Parathyroid adenoma (tissue), 2 donors: ENCODE results near the gene SINHCAF.
"Not testable (repeated sequence)": the region's sequence is repeated elsewhere in the genome, so short reads cannot be mapped to it uniquely, and the experiment has no call there.

Experiments
- H2AFZ ChIP-seq: fragments of 300-600 bp; sonication (generic); one replicate; pipeline ENCODE4 v1.7.0; 2017; ENCODE audit warnings: antibody characterized with exemption, mild to moderate bottlenecking
- H3K27ac ChIP-seq: fragments of 300-600 bp; sonication (generic); one replicate; pipeline ENCODE4 v1.7.0; 2017
- H3K27me3 ChIP-seq: fragments of 300-600 bp; sonication (generic); one replicate; pipeline ENCODE4 v1.7.0; 2017; ENCODE audit warnings: low read length; ENCODE audit not compliant: control insufficient read depth, insufficient read depth
- H3K36me3 ChIP-seq: fragments of 300-600 bp; sonication (generic); one replicate; pipeline ENCODE4 v1.7.0; 2017; ENCODE audit warnings: low read length; ENCODE audit not compliant: control insufficient read depth, insufficient read depth
- H3K4me1 ChIP-seq: fragments of 300-600 bp; sonication (generic); one replicate; pipeline ENCODE4 v1.7.0; 2017; ENCODE audit warnings: control low read depth
- H3K4me2 ChIP-seq: fragments of 300-600 bp; sonication (generic); one replicate; pipeline ENCODE4 v1.7.0; 2017; ENCODE audit warnings: low read length
- H3K4me3 ChIP-seq: fragments of 300-600 bp; sonication (generic); one replicate; pipeline ENCODE4 v1.7.0; 2017; ENCODE audit warnings: low read depth, low read length
- H3K79me2 ChIP-seq: fragments of 300-600 bp; sonication (generic); one replicate; pipeline ENCODE4 v1.7.0; 2017; ENCODE audit warnings: control low read depth
- H3K9ac ChIP-seq: fragments of 300-600 bp; sonication (generic); one replicate; pipeline ENCODE4 v1.7.0; 2017; ENCODE audit warnings: mild to moderate bottlenecking
- H3K9me3 ChIP-seq: fragments of 300-600 bp; sonication (generic); one replicate; pipeline ENCODE4 v1.7.0; 2017; ENCODE audit warnings: low read length; ENCODE audit not compliant: control insufficient read depth
- CTCF ChIP-seq: fragments of 300-600 bp; sonication (generic); IDR thresholded peaks from one replicate; pipeline ENCODE4 v1.7.0; 2017; ENCODE audit warnings: antibody characterized with exemption, mild to moderate bottlenecking
- donor health status: primary hyperparathyroidism.

The SINHCAF gene

GRCh38 chr12:31259136-31259886 lies 66.6 kb downstream of the SINHCAF start:
- no peak for TF ChIP-seq CTCF
- H3K4me3 ChIP-seq = no peak overlapping the region
- no peaks in the 10 kb centered on the region for H3K4me1 ChIP-seq
- no peaks in the 10 kb centered on the region for H3K36me3 ChIP-seq
- no peak overlapping the region for H2AFZ ChIP-seq
- no peak overlapping the region for H3K9ac ChIP-seq
- H3K9me3 ChIP-seq = no peaks in the 10 kb centered on the region
- no peak overlapping the region for H3K27ac ChIP-seq
- no peaks in the 10 kb centered on the region for H3K79me2 ChIP-seq
- no peaks in the 10 kb centered on the region for H3K27me3 ChIP-seq
- H3K4me2 ChIP-seq = no peak overlapping the region

GRCh38 chr12:31257784-31258183 lies 68.2 kb downstream of the SINHCAF start:
- Histone ChIP-seq H3K36me3 (no peaks in the 10 kb centered on the region), H2AFZ (no peak overlapping the region), H3K9ac (no peak overlapping the region), H3K4me1 (no peaks in the 10 kb centered on the region), H3K4me2 (no peak overlapping the region), H3K27ac (no peak overlapping the region), H3K9me3 (no peaks in the 10 kb centered on the region), H3K4me3 (no peak overlapping the region), H3K27me3 (no peaks in the 10 kb centered on the region), H3K79me2 (no peaks in the 10 kb centered on the region)
- no peak for TF ChIP-seq CTCF

- not testable (repeated sequence) for H3K4me3 ChIP-seq, H3K4me2 ChIP-seq, H2AFZ ChIP-seq, H3K27ac ChIP-seq, H3K9me3 ChIP-seq, H3K9ac ChIP-seq, H3K79me2 ChIP-seq, H3K4me1 ChIP-seq, H3K36me3 ChIP-seq, H3K27me3 ChIP-seq
Measured at GRCh38 chr12:31251707-31252611, 74.0 kb downstream of the SINHCAF start.

- Histone ChIP-seq H3K4me1 (no peaks in the 10 kb centered on the region), H3K9ac (no peak overlapping the region), H3K27ac (no peak overlapping the region), H2AFZ (no peak overlapping the region), H3K79me2 (no peaks in the 10 kb centered on the region), H3K4me2 (no peak overlapping the region), H3K9me3 (no peaks in the 10 kb centered on the region), H3K36me3 (no peaks in the 10 kb centered on the region), H3K4me3 (no peak overlapping the region), H3K27me3 (no peaks in the 10 kb centered on the region)
- TF ChIP-seq CTCF = no peak
Measured at GRCh38 chr12:31250179-31250578, 75.8 kb downstream of the SINHCAF start.

GRCh38 chr12:31249356-31249755 lies 76.6 kb downstream of the SINHCAF start:
- no peaks in the 10 kb centered on the region for H3K79me2 ChIP-seq
- H3K36me3 ChIP-seq = no peaks in the 10 kb centered on the region
- no peak overlapping the region for H3K27ac ChIP-seq
- H3K4me2 ChIP-seq = no peak overlapping the region
- H2AFZ ChIP-seq = no peak overlapping the region
- no peak overlapping the region for H3K9ac ChIP-seq
- TF ChIP-seq CTCF = no peak
- H3K9me3 ChIP-seq = no peaks in the 10 kb centered on the region
- H3K4me1 ChIP-seq = no peaks in the 10 kb centered on the region
- no peaks in the 10 kb centered on the region for H3K27me3 ChIP-seq
- H3K4me3 ChIP-seq = no peak overlapping the region
